Neuron (in vitro differentiated cells): ENCODE data around the gene CASP5.
"Not testable (repeated sequence)": the region's sequence is repeated elsewhere in the genome, so short reads cannot be mapped to it uniquely, and the experiment has no call there.

Experiments used
- H2AFZ ChIP-seq: one replicate; pipeline ENCODE4 v1.6.1; 2013; ENCODE audit warnings: low read depth, mild to moderate bottlenecking, inconsistent platforms, low read length, moderate library complexity
- H3K27me3 ChIP-seq: one replicate; pipeline ENCODE4 v1.6.1; 2013; ENCODE audit warnings: low read length; ENCODE audit not compliant: insufficient read depth
- H3K36me3 ChIP-seq: one replicate; pipeline ENCODE4 v1.6.1; 2013; ENCODE audit warnings: low read length; ENCODE audit not compliant: insufficient read depth
- H3K4me1 ChIP-seq: one replicate; pipeline ENCODE4 v1.6.1; 2013; ENCODE audit warnings: low read length; ENCODE audit not compliant: insufficient read depth
- H3K4me3 ChIP-seq: 2 replicates; pipeline ENCODE4 v1.5.1; 2013; ENCODE audit warnings: mild to moderate bottlenecking, low read length, moderate library complexity
- H3K9me3 ChIP-seq: one replicate; pipeline ENCODE4 v1.6.1; 2013; ENCODE audit warnings: low read length

CASP5 gene

GRCh38 chr11:105005451-105005845 lies 17.5 kb downstream of the CASP5 start:
- H2AFZ ChIP-seq: no peak overlapping the region
- H3K36me3 ChIP-seq: no peaks in the 10 kb centered on the region
- H3K4me3 ChIP-seq: no peak overlapping the region
- H3K9me3 ChIP-seq: no peaks in the 10 kb centered on the region
- no peaks in the 10 kb centered on the region for H3K4me1 ChIP-seq
- H3K27me3 ChIP-seq: no peaks in the 10 kb centered on the region

DNA sequence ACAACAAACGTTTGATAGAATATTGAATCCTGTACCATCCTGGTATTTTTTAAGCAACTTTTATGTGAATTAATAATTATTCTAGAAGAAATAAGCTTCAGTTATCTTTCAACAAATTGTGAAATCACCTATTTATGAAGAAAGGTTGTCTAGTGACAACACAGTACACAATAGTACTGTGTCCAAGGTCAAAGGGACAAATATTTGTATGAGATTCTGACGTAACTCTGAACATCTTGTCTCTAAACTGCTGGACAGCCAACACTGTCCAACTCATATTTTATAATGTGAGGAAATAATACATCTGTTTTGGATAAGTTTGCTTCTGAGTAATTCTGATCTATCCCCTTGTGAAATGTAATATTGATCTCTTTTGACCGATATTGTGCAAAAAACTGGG lies 18.9 kb downstream of the CASP5 start:
- no peak overlapping the region for H2AFZ ChIP-seq
- no peaks in the 10 kb centered on the region for H3K4me1 ChIP-seq
- no peaks in the 10 kb centered on the region for H3K9me3 ChIP-seq
- H3K36me3 ChIP-seq: no peaks in the 10 kb centered on the region
- H3K4me3 ChIP-seq: no peak overlapping the region
- H3K27me3 ChIP-seq: no peaks in the 10 kb centered on the region

- Histone ChIP-seq H3K36me3 (no peaks in the 10 kb centered on the region), H3K4me3 (no peak overlapping the region), H3K27me3 (no peaks in the 10 kb centered on the region), H3K4me1 (no peaks in the 10 kb centered on the region), H2AFZ (no peak overlapping the region), H3K9me3 (no peaks in the 10 kb centered on the region)
Measured at GRCh38 chr11:105003151-105003550, 19.8 kb downstream of the CASP5 start.

- no peak overlapping the region for H2AFZ ChIP-seq
- H3K36me3 ChIP-seq: no peaks in the 10 kb centered on the region
- H3K4me3 ChIP-seq: no peak overlapping the region
- H3K9me3 ChIP-seq: no peaks in the 10 kb centered on the region
- no peaks in the 10 kb centered on the region for H3K27me3 ChIP-seq
- H3K4me1 ChIP-seq: peaks cover 5% of the 10 kb centered on the region
Measured at GRCh38 chr11:105000797-105001196, 22.2 kb downstream of the CASP5 start.

- no peak overlapping the region for H2AFZ ChIP-seq
- no peaks in the 10 kb centered on the region for H3K9me3 ChIP-seq
- no peak overlapping the region for H3K4me3 ChIP-seq
- peaks cover 5% of the 10 kb centered on the region for H3K4me1 ChIP-seq
- H3K36me3 ChIP-seq: no peaks in the 10 kb centered on the region
- H3K27me3 ChIP-seq: no peaks in the 10 kb centered on the region
Measured at GRCh38 chr11:105000167-105000566, 22.8 kb downstream of the CASP5 start.

- Histone ChIP-seq H3K4me1 (peaks cover 5% of the 10 kb centered on the region), H3K4me3 (no peak overlapping the region), H3K36me3 (no peaks in the 10 kb centered on the region), H3K27me3 (no peaks in the 10 kb centered on the region), H3K9me3 (no peaks in the 10 kb centered on the region), H2AFZ (no peak overlapping the region)
Measured at GRCh38 chr11:104999721-105000120, 23.2 kb downstream of the CASP5 start.

GRCh38 chr11:104997288-104997687 lies 25.7 kb downstream of the CASP5 start:
- H3K4me1 ChIP-seq: peaks cover 5% of the 10 kb centered on the region
- no peaks in the 10 kb centered on the region for H3K36me3 ChIP-seq
- H3K27me3 ChIP-seq: no peaks in the 10 kb centered on the region
- no peak overlapping the region for H2AFZ ChIP-seq
- no peak overlapping the region for H3K4me3 ChIP-seq
- H3K9me3 ChIP-seq: no peaks in the 10 kb centered on the region

GRCh38 chr11:104995001-104995408 lies 28.0 kb downstream of the CASP5 start:
- H3K27me3 ChIP-seq: no peaks in the 10 kb centered on the region
- H3K4me1 ChIP-seq: peaks cover 5% of the 10 kb centered on the region
- H3K9me3 ChIP-seq: no peaks in the 10 kb centered on the region
- H3K36me3 ChIP-seq: no peaks in the 10 kb centered on the region
- no peak overlapping the region for H2AFZ ChIP-seq
- no peak overlapping the region for H3K4me3 ChIP-seq

DNA sequence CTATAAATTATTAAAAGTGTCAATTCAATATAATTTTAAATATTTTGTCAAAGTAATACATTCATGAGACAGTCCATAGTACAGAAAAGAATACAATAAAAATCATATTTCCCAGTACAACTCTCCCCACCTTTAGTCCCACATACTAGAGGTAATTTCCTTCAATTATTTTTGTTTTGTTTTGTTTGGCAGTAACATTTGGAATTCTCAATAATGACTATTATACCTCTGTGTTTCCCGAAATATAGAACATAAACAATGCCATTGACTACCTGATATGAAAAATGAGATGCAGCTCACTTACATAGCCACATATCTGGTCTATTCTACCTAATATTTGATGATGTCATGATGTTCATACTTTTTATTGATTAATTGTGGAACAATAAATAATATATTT lies 30.2 kb downstream of the CASP5 start:
- no peak overlapping the region for H3K4me3 ChIP-seq
- H3K9me3 ChIP-seq: no peaks in the 10 kb centered on the region
- no peaks in the 10 kb centered on the region for H3K36me3 ChIP-seq
- H3K27me3 ChIP-seq: no peaks in the 10 kb centered on the region
- peaks cover 5% of the 10 kb centered on the region for H3K4me1 ChIP-seq
- H2AFZ ChIP-seq: no peak overlapping the region

DNA sequence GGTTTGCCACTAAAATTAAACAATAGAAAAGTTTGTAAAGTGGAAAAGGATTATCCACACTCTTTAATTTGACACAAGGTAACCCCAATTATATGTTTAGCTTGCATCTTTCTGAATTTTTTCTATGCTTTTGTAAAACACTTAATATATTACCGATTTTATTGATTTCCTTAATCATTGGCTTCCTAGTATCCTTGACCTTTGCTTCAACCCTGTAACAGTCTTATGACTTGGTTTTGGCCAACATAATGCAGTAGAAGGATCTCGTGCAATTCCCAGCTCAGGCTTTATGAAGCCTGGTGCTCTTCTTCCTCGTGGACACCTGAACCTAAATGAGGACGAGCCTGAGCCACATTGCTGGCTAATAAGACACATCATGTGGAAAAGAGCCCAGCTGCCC lies 31.0 kb downstream of the CASP5 start:
- Histone ChIP-seq H3K36me3 (no peaks in the 10 kb centered on the region), H2AFZ (no peak overlapping the region), H3K4me3 (no peak overlapping the region), H3K27me3 (no peaks in the 10 kb centered on the region), H3K9me3 (no peaks in the 10 kb centered on the region), H3K4me1 (no peaks in the 10 kb centered on the region)

- no peaks in the 10 kb centered on the region for H3K36me3 ChIP-seq
- no peaks in the 10 kb centered on the region for H3K9me3 ChIP-seq
- no peaks in the 10 kb centered on the region for H3K4me1 ChIP-seq
- no peaks in the 10 kb centered on the region for H3K27me3 ChIP-seq
- H2AFZ ChIP-seq: no peak overlapping the region
- H3K4me3 ChIP-seq: no peak overlapping the region
Measured at GRCh38 chr11:104984808-104985207, 38.2 kb downstream of the CASP5 start.

- no peak overlapping the region for H3K4me3 ChIP-seq
- no peaks in the 10 kb centered on the region for H3K36me3 ChIP-seq
- H3K27me3 ChIP-seq: no peaks in the 10 kb centered on the region
- H3K4me1 ChIP-seq: no peaks in the 10 kb centered on the region
- H2AFZ ChIP-seq: no peak overlapping the region
- no peaks in the 10 kb centered on the region for H3K9me3 ChIP-seq
Measured at GRCh38 chr11:104979839-104980238, 43.1 kb downstream of the CASP5 start.

- no peak overlapping the region for H3K4me3 ChIP-seq
- no peaks in the 10 kb centered on the region for H3K4me1 ChIP-seq
- H3K36me3 ChIP-seq: no peaks in the 10 kb centered on the region
- H2AFZ ChIP-seq: no peak overlapping the region
- no peaks in the 10 kb centered on the region for H3K9me3 ChIP-seq
- H3K27me3 ChIP-seq: no peaks in the 10 kb centered on the region
Measured at GRCh38 chr11:104973616-104974015, 49.4 kb downstream of the CASP5 start.

DNA sequence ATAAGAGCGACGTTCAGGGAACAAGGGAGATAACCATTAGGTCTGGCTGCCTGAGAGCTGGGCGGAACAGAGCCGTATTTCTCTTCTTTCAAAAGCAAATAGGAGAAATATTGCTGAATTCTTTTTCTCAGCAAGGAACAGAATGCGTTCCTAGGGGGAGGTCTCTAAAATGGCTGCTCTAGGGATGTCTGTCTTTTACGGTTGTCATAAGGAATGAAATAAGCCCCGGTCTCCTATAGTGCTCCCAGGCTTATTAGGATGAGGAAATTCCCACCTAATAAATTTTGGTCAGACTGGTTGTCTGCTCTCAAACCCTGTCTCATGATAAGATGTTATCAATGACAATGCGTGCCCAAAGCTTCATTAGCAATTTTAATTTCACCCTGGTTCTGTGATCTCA lies 50.0 kb downstream of the CASP5 start:
- H2AFZ ChIP-seq, H3K4me1 ChIP-seq, H3K27me3 ChIP-seq, H3K9me3 ChIP-seq, H3K36me3 ChIP-seq, H3K4me3 ChIP-seq: not testable (repeated sequence)
